ENCODE results near the gene LDLRAD4.

Gene LDLRAD4

GRCh38 chr18:13201292-13201691 is 17.3 kb upstream of the LDLRAD4 start:
- Histone ChIP-seq H3K27me3 (peaks cover 0 to 6% of the 10 kb centered on the region in 2 donors), H3K27ac (no peak overlapping the region), H3K4me1 (no peaks in the 10 kb centered on the region), H3K36me3 (no peaks in the 10 kb centered on the region), H3K9me3 (peaks cover 0 to 22% (median 12%) of the 10 kb centered on the region in 3 donors), H3K4me3 (no peak overlapping the region)
- TF ChIP-seq, protein P1, sequence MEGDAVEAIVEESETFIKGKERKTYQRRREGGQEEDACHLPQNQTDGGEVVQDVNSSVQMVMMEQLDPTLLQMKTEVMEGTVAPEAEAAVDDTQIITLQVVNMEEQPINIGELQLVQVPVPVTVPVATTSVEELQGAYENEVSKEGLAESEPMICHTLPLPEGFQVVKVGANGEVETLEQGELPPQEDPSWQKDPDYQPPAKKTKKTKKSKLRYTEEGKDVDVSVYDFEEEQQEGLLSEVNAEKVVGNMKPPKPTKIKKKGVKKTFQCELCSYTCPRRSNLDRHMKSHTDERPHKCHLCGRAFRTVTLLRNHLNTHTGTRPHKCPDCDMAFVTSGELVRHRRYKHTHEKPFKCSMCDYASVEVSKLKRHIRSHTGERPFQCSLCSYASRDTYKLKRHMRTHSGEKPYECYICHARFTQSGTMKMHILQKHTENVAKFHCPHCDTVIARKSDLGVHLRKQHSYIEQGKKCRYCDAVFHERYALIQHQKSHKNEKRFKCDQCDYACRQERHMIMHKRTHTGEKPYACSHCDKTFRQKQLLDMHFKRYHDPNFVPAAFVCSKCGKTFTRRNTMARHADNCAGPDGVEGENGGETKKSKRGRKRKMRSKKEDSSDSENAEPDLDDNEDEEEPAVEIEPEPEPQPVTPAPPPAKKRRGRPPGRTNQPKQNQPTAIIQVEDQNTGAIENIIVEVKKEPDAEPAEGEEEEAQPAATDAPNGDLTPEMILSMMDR (IDR thresholded peaks at IDR 0.05), result no peak
- no peak for DNase-seq
- intact Hi-C loops (cut with DNase I; ENCODE audit: low total_unique reads), result no loop called here

- Histone ChIP-seq H3K4me1 (no peaks in the 10 kb centered on the region), H3K9me3 (peaks cover 0 to 22% (median 12%) of the 10 kb centered on the region in 3 donors), H3K4me3 (no peak overlapping the region), H3K27ac (no peak overlapping the region), H3K36me3 (no peaks in the 10 kb centered on the region), H3K27me3 (peaks cover 0 to 6% of the 10 kb centered on the region in 2 donors)
- intact Hi-C loops (cut with DNase I; ENCODE audit: low total_unique reads), result no loop called here
- TF ChIP-seq, protein P1 (IDR thresholded peaks at IDR 0.05), result no peak
- DNase-seq, result no peak
These were observed 16.0 kb upstream of the LDLRAD4 start for GRCh38 chr18:13202571-13202970.

DNA sequence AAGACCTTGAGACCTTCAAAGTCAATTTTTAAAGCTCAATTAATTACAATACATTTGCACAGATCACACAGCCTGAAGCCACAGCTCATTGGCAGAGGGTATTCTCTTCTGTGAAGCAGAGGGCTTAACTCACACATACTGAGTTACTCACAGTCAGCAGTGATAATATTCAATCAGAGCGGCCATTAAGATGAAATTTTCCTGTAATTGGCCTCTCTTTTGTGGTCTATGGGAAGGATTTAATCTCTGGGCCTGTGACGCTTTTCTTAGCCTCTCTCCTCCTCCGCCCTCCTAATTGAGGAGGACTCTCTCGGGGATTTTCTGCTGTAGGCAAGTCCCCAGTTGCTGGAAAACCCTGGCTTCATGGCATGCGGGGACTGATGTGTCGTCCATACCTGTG is 12.3 kb upstream of the LDLRAD4 start:
- intact Hi-C loops (cut with DNase I; ENCODE audit: low total_unique reads), result no loop called here

DNA sequence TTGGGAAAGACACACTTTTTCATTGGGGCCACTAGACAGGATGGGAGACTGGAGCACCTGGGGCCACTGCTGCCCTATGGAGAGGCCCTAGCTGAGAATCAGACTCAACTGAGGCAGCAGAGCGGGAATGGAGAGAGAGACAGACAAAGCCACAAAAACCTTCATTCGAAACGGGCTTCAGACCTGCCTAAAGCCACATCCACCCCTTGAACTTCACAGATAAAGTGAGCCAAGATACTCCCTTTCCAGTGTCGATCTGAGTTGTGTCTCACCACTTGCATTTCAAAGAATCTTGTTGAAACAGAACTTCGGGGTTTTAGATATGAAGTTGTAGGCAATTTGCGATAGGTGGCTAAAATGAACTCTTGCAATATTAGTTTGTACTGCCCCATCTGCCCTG is 11.3 kb upstream of the LDLRAD4 start:
- no peaks in the 10 kb centered on the region for H3K4me1 ChIP-seq
- DNase-seq, result no peak
- H3K4me3 ChIP-seq, result no peak overlapping the region
- H3K27ac ChIP-seq, result no peak overlapping the region
- intact Hi-C loops (cut with DNase I; ENCODE audit: low total_unique reads), result no loop called here
- H3K36me3 ChIP-seq, result no peaks in the 10 kb centered on the region
- H3K27me3 ChIP-seq, result peaks cover 0 to 6% of the 10 kb centered on the region in 2 donors
- TF ChIP-seq, protein P1 (IDR thresholded peaks at IDR 0.05), result no peak
- H3K9me3 ChIP-seq, result no peaks in the 10 kb centered on the region

More for the DNA sequence above, 12.3 kb upstream of the LDLRAD4 start:
- Histone ChIP-seq H3K9me3 (no peaks in the 10 kb centered on the region), H3K27me3 (peaks cover 0 to 6% of the 10 kb centered on the region in 2 donors), H3K4me1 (no peaks in the 10 kb centered on the region), H3K36me3 (no peaks in the 10 kb centered on the region), H3K27ac (no peak overlapping the region), H3K4me3 (no peak overlapping the region)
- DNase-seq, result no peak
- TF ChIP-seq, protein P1 (IDR thresholded peaks at IDR 0.05), result no peak

GRCh38 chr18:13211534-13211933 is 7.0 kb upstream of the LDLRAD4 start:
- no peak overlapping the region for H3K27ac ChIP-seq
- TF ChIP-seq, protein P1 (IDR thresholded peaks at IDR 0.05), result no peak
- intact Hi-C loops (cut with DNase I; ENCODE audit: low total_unique reads), result loop anchor here (5.0 kb wide), 1 partner anchor 421 kb away; no protein-coding TSS in a partner anchor
- H3K27me3 ChIP-seq, result no peaks in the 10 kb centered on the region
- H3K9me3 ChIP-seq, result no peaks in the 10 kb centered on the region
- no peak overlapping the region for H3K4me3 ChIP-seq
- H3K36me3 ChIP-seq, result no peaks in the 10 kb centered on the region
- DNase-seq, result no peak
- H3K4me1 ChIP-seq, result peaks cover 0 to 3% (median 3%) of the 10 kb centered on the region in 4 donors

Measured in tibial artery (tissue), 4 donors.